ENCODE results near the gene MRAS. TPM values are rescaled to one million over a fixed set of nuclear protein-coding genes. Genes with fewer than 3 reads are reported as not detected.

MRAS gene
- total RNA-seq, 2 experiments from 2014 or later = 0.07 TPM; not detected in 1

GRCh38 chr3:138434875-138435772 is 86.7 kb downstream of the MRAS start:
- intact Hi-C loops (cut with micrococcal nuclease) = no loop called here
- H3K9me3 Mint-ChIP-seq = no peaks in the 10 kb centered on the region
- no peak overlapping the region for H3K27ac Mint-ChIP-seq
- DNase-seq (peak; percentile 14), ATAC-seq (no peak)
- peaks cover 8% of the 10 kb centered on the region for H3K4me1 Mint-ChIP-seq (ENCODE audit: low read depth)
- CTCF ChIA-PET = interaction anchor here (1.1 to 2.4 kb wide), 6 partner anchors 17 to 488 kb away, joined by 3 to 18 read pairs (median 6); partner anchors contain the start of genes CEP70 and DZIP1L
- peak overlapping the region; percentile 44 for H3K4me3 Mint-ChIP-seq
- TF ChIP-seq CTCF (IDR thresholded peaks at IDR 0.05) = no peak
- H3K36me3 Mint-ChIP-seq (ENCODE audit: low read depth) = no peaks in the 10 kb centered on the region
- H3K27me3 Mint-ChIP-seq = peaks cover 42% of the 10 kb centered on the region
- POLR2A ChIA-PET = interaction anchor here (0.6 to 1.2 kb wide), 3 partner anchors 16 to 173 kb away, joined by 3 read pairs; partner anchors contain the start of gene FAIM

GRCh38 chr3:138435840-138436239 is 87.5 kb downstream of the MRAS start:
- no peak for TF ChIP-seq CTCF (IDR thresholded peaks at IDR 0.05)
- peaks cover 8% of the 10 kb centered on the region for H3K4me1 Mint-ChIP-seq (ENCODE audit: low read depth)
- intact Hi-C loops (cut with micrococcal nuclease) = no loop called here
- H3K27me3 Mint-ChIP-seq = peaks cover 42% of the 10 kb centered on the region
- POLR2A ChIA-PET = interaction anchor here (0.6 kb wide), 1 partner anchor 173 kb away, joined by 3 read pairs; the partner anchor contains the start of gene FAIM
- H3K36me3 Mint-ChIP-seq (ENCODE audit: low read depth) = no peaks in the 10 kb centered on the region
- no peak overlapping the region for H3K27ac Mint-ChIP-seq
- no peaks in the 10 kb centered on the region for H3K9me3 Mint-ChIP-seq
- ATAC-seq (no peak), DNase-seq (no peak)
- CTCF ChIA-PET = interaction anchor here (1.6 kb wide), 1 partner anchor 488 kb away, joined by 8 read pairs; no protein-coding TSS in a partner anchor
- H3K4me3 Mint-ChIP-seq = peak overlapping the region; percentile 16

GRCh38 chr3:138437281-138437680 is 88.9 kb downstream of the MRAS start:
- no peak for TF ChIP-seq CTCF (IDR thresholded peaks at IDR 0.05)
- ATAC-seq (no peak), DNase-seq (no peak)
- no peak overlapping the region for H3K27ac Mint-ChIP-seq
- POLR2A ChIA-PET = no interaction called here
- no peak overlapping the region for H3K4me3 Mint-ChIP-seq
- intact Hi-C loops (cut with micrococcal nuclease) = no loop called here
- H3K4me1 Mint-ChIP-seq (ENCODE audit: low read depth) = peaks cover 8% of the 10 kb centered on the region
- H3K9me3 Mint-ChIP-seq = no peaks in the 10 kb centered on the region
- H3K27me3 Mint-ChIP-seq = peaks cover 40% of the 10 kb centered on the region
- H3K36me3 Mint-ChIP-seq (ENCODE audit: low read depth) = no peaks in the 10 kb centered on the region
- CTCF ChIA-PET = interaction anchor here (1.0 kb wide), 1 partner anchor 20 kb away, joined by 3 read pairs; no protein-coding TSS in a partner anchor

- DNase-seq (no peak), ATAC-seq (no peak)
- ChIA-PET POLR2A (interaction anchor here (0.6 kb wide), 1 partner anchor 147 kb away, joined by 3 read pairs; no protein-coding TSS in a partner anchor), CTCF (interaction anchor here (1.1 to 1.7 kb wide), 2 partner anchors 22 to 256 kb away, joined by 3 to 6 read pairs; no protein-coding TSS in a partner anchor)
- Mint-ChIP-seq H3K36me3 (ENCODE audit: low read depth) (no peaks in the 10 kb centered on the region), H3K9me3 (no peaks in the 10 kb centered on the region), H3K4me3 (no peak overlapping the region), H3K4me1 (ENCODE audit: low read depth) (peaks cover 5% of the 10 kb centered on the region), H3K27ac (no peak overlapping the region), H3K27me3 (peaks cover 26% of the 10 kb centered on the region)
- intact Hi-C loops (cut with micrococcal nuclease) = no loop called here
- no peak for TF ChIP-seq CTCF (IDR thresholded peaks at IDR 0.05)
Measured at GRCh38 chr3:138438896-138439295, 90.5 kb downstream of the MRAS start.

- DNase-seq = no peak
- Mint-ChIP-seq H3K27ac (no peak overlapping the region), H3K4me3 (no peak overlapping the region), H3K27me3 (peaks cover 22% of the 10 kb centered on the region), H3K36me3 (ENCODE audit: low read depth) (no peaks in the 10 kb centered on the region), H3K4me1 (ENCODE audit: low read depth) (no peaks in the 10 kb centered on the region), H3K9me3 (no peaks in the 10 kb centered on the region)
- POLR2A ChIA-PET = no interaction called here
- intact Hi-C loops (cut with micrococcal nuclease) = no loop called here
- CTCF ChIA-PET = interaction anchor here (1.1 to 1.7 kb wide), 3 partner anchors 11 to 255 kb away, joined by 3 to 6 read pairs (median 3); no protein-coding TSS in a partner anchor
- ATAC-seq = no peak
- no peak for TF ChIP-seq CTCF (IDR thresholded peaks at IDR 0.05)
Measured at GRCh38 chr3:138439646-138440045, 91.3 kb downstream of the MRAS start.
